ENCODE measurements around the gene FARSA.

DNA sequence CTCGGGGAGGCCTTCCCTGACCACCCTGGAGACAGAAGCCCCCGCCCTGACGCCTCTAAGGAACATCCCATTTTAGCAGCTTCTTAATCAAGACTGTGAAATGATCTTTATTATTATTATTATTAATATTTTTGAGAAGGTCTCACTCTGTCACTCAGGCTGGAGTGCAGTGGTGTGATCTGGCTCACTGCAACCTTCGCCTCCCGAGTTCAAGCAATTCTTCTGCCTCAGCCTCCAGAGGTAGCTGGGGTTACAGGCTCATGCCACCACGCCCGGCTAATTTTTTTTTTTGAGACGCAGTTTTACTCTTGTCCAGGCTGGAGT lies 32.3 kb upstream of the FARSA start:
- TF ChIP-seq POLR2A (IDR thresholded peaks at IDR 0.05; ENCODE audit: low read depth, low read length), result no peak
- no peak for TF ChIP-seq TAF1 (IDR thresholded peaks at IDR 0.05; ENCODE audit: low read depth, low read length)
- no peak for TF ChIP-seq POLR2AphosphoS5 (IDR thresholded peaks at IDR 0.05; ENCODE audit: low read depth, low read length)
- no peak for TF ChIP-seq POU2F2 (IDR thresholded peaks at IDR 0.05; ENCODE audit: low read depth, low read length)

Measured in GM12891 (cell line).